ENCODE results near the gene DPP10.

GRCh38 chr2:115694651-115695050 is 1252.2 kb downstream of the DPP10 start:
- TF ChIP-seq CTCF (IDR thresholded peaks at IDR 0.05; ENCODE audit: insufficient read depth, low read depth, low read length) (no peak), EZH2 (IDR thresholded peaks at IDR 0.05; ENCODE audit: insufficient read depth, low read length) (no peak)
